ENCODE results near the gene FAM107B.

The FAM107B gene

DNA sequence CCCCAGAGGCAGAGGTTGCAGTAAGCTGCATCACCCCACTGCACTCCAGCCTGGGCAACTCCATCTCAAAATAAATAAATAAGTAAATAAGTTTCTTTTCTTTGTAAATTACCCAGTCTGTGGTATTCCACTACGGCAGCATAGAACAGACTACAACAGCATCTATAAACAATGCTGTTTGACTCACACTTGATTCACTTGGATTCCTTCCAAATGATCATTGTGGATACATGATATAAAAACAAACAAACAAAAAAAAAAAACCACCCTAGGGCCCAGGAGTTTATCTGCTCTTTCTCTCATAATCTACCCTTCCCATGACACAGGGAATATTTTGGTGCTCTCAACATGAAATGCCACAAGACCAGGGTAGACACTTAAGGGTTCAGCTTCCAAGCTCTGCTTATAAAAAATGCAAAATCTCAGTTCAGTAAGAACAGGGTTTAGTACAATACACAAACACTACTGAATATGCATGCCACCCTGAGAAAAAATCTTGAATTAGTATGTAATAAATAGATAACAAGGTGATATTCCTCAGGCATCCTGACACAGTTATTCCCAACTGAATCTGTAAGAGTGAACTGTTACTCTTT, 200.9 kb downstream of the FAM107B start:
- Mint-ChIP-seq H3K9me3 (no peaks in the 10 kb centered on the region), H3K4me3 (no peak overlapping the region), H3K36me3 (ENCODE audit: low read depth) (peaks cover 12% of the 10 kb centered on the region), H3K27me3 (ENCODE audit: low read depth) (no peaks in the 10 kb centered on the region), H3K4me1 (peaks cover 7% of the 10 kb centered on the region), H3K27ac (no peak overlapping the region)
- TF ChIP-seq, protein P1, sequence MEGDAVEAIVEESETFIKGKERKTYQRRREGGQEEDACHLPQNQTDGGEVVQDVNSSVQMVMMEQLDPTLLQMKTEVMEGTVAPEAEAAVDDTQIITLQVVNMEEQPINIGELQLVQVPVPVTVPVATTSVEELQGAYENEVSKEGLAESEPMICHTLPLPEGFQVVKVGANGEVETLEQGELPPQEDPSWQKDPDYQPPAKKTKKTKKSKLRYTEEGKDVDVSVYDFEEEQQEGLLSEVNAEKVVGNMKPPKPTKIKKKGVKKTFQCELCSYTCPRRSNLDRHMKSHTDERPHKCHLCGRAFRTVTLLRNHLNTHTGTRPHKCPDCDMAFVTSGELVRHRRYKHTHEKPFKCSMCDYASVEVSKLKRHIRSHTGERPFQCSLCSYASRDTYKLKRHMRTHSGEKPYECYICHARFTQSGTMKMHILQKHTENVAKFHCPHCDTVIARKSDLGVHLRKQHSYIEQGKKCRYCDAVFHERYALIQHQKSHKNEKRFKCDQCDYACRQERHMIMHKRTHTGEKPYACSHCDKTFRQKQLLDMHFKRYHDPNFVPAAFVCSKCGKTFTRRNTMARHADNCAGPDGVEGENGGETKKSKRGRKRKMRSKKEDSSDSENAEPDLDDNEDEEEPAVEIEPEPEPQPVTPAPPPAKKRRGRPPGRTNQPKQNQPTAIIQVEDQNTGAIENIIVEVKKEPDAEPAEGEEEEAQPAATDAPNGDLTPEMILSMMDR (IDR thresholded peaks at IDR 0.05; ENCODE audit: unreplicated experiment in 3 of 3): no peak

- TF ChIP-seq, protein P1 (IDR thresholded peaks at IDR 0.05; ENCODE audit: unreplicated experiment in 3 of 3): no peak
- H3K4me3 Mint-ChIP-seq: no peak overlapping the region
- H3K9me3 Mint-ChIP-seq: no peaks in the 10 kb centered on the region
- no peaks in the 10 kb centered on the region for H3K27me3 Mint-ChIP-seq (ENCODE audit: low read depth)
- peaks cover 22% of the 10 kb centered on the region for H3K36me3 Mint-ChIP-seq (ENCODE audit: low read depth)
- H3K4me1 Mint-ChIP-seq: no peaks in the 10 kb centered on the region
- H3K27ac Mint-ChIP-seq: no peak overlapping the region
Observed at GRCh38 chr10:14572811-14573210, 201.9 kb downstream of the FAM107B start.

- Mint-ChIP-seq H3K27me3 (ENCODE audit: low read depth) (no peaks in the 10 kb centered on the region), H3K4me1 (no peaks in the 10 kb centered on the region), H3K9me3 (no peaks in the 10 kb centered on the region), H3K4me3 (no peak overlapping the region), H3K27ac (no peak overlapping the region), H3K36me3 (ENCODE audit: low read depth) (peaks cover 29% of the 10 kb centered on the region)
- TF ChIP-seq, protein P1 (IDR thresholded peaks at IDR 0.05; ENCODE audit: unreplicated experiment in 3 of 3): no peak
Observed at GRCh38 chr10:14571866-14572507, 202.7 kb downstream of the FAM107B start.

DNA sequence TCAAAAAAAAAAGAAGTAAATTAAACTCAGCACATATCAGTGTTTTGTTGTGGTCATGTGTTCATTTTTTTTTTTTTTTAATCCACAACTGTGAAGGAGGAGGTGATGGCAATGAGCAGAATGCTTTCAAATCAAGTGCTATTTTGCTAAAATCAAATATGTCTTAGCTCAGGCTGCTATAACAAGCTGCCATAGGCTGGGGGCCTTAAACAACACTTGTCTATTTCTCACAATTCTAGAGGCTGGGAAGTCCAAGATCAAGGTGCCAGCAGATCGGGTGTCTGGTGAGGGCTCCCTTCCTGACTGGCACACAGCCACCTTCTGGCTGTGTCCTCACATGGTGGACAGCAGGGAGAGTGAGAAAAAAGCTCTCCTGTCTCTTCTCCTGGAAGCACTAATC, 203.9 kb downstream of the FAM107B start:
- Mint-ChIP-seq H3K4me3 (no peak overlapping the region), H3K27ac (no peak overlapping the region), H3K36me3 (ENCODE audit: low read depth) (peaks cover 36% of the 10 kb centered on the region), H3K9me3 (no peaks in the 10 kb centered on the region), H3K27me3 (ENCODE audit: low read depth) (no peaks in the 10 kb centered on the region), H3K4me1 (no peaks in the 10 kb centered on the region)
- TF ChIP-seq, protein P1 (IDR thresholded peaks at IDR 0.05; ENCODE audit: unreplicated experiment in 3 of 3): no peak

GRCh38 chr10:14569274-14570060, 205.2 kb downstream of the FAM107B start:
- Mint-ChIP-seq H3K36me3 (ENCODE audit: low read depth) (peaks cover 43% of the 10 kb centered on the region), H3K27me3 (ENCODE audit: low read depth) (no peaks in the 10 kb centered on the region), H3K9me3 (peaks cover 2% of the 10 kb centered on the region), H3K27ac (no peak overlapping the region), H3K4me3 (no peak overlapping the region), H3K4me1 (peaks cover 6% of the 10 kb centered on the region)
- TF ChIP-seq, protein P1 (IDR thresholded peaks at IDR 0.05; ENCODE audit: unreplicated experiment in 3 of 3): no peak

All from nephron (organoid).